ENCODE measurements around the gene PDCD4. TPM values are rescaled to one million over a fixed set of nuclear protein-coding genes. Genes with fewer than 3 reads are reported as not detected.
A peak's percentile ranks its signal among the peaks of the same experiment; 100 is the strongest.

The PDCD4 gene
- total RNA-seq, 1 donor from 2014 or later = 74.2 TPM

DNA sequence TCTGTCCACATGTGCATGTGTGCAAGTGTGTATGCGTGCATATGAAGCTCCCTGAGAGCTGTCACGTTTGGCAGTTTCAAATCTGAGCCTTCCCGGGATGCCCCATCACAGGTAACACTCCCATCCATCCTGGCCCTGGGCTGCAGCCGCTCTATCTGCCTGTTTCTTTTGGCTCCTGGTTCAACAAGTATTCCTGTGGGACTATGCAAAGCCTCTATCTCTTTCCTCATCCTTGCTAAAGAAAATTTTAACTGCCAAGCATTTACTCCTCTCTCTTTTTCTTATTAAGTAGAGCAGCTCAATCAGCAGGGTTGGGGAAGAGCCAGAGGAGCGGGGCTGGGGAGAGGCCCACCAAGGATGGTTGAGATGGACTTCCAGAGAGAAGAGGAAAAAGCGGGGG, 24.4 kb upstream of the PDCD4 start:
- DNase-seq = no peak
- H3K27ac ChIP-seq = no peak overlapping the region
- intact Hi-C loops (cut with DNase I) = no loop called here
- peaks cover 29% of the 10 kb centered on the region for H3K4me1 ChIP-seq
- no peak for ATAC-seq
- no peaks in the 10 kb centered on the region for H3K36me3 ChIP-seq
- H3K9me3 ChIP-seq = no peaks in the 10 kb centered on the region
- H3K27me3 ChIP-seq (ENCODE audit: low read depth) = no peaks in the 10 kb centered on the region
- TF ChIP-seq, protein P1, sequence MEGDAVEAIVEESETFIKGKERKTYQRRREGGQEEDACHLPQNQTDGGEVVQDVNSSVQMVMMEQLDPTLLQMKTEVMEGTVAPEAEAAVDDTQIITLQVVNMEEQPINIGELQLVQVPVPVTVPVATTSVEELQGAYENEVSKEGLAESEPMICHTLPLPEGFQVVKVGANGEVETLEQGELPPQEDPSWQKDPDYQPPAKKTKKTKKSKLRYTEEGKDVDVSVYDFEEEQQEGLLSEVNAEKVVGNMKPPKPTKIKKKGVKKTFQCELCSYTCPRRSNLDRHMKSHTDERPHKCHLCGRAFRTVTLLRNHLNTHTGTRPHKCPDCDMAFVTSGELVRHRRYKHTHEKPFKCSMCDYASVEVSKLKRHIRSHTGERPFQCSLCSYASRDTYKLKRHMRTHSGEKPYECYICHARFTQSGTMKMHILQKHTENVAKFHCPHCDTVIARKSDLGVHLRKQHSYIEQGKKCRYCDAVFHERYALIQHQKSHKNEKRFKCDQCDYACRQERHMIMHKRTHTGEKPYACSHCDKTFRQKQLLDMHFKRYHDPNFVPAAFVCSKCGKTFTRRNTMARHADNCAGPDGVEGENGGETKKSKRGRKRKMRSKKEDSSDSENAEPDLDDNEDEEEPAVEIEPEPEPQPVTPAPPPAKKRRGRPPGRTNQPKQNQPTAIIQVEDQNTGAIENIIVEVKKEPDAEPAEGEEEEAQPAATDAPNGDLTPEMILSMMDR (IDR thresholded peaks at IDR 0.05) = no peak
- no peak overlapping the region for H3K4me3 ChIP-seq

DNA sequence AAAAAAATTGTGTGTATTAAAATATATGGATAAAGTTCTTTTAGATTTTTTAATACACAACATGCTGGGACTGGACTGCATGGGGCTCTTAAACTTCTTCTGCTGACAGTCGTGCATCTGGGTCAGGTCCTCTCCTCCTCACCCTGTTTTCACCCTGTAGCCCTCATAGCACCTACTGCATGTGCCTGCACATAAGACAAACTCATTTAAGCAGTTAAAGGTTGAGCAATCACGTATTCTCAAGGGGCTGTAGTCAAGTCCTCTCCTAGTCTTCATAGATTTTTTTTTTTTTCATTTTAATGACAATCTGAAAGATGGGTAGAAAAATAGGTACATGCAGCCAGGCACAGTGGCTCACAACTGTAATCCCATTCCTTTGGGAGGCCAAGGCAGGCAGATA, 23.6 kb upstream of the PDCD4 start:
- intact Hi-C loops (cut with DNase I) = no loop called here
- H3K9me3 ChIP-seq = no peaks in the 10 kb centered on the region
- ATAC-seq (no peak), DNase-seq (no peak)
- H3K4me3 ChIP-seq = no peak overlapping the region
- no peaks in the 10 kb centered on the region for H3K27me3 ChIP-seq (ENCODE audit: low read depth)
- no peaks in the 10 kb centered on the region for H3K36me3 ChIP-seq
- H3K4me1 ChIP-seq = peaks cover 22% of the 10 kb centered on the region
- no peak overlapping the region for H3K27ac ChIP-seq
- TF ChIP-seq, protein P1 (IDR thresholded peaks at IDR 0.05) = no peak

DNA sequence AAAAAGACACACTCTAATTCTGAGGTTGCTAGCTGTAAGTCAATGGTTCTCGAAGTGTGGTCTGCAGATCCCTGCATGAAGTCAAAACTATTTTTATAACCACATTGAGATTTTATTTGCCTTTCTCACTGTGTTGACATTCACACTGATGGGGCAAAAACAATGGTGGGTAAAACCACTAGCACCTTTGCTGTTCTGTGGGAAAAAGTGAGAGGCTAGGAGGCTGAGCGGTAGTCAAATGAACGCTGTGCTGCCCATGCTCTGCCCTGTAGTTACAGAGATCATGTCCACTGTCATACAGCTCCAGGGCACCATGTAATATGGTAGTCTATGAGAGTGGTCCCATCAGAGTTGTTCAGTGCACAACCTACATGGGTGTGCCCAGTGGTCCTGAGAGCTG, 21.6 kb upstream of the PDCD4 start:
- ATAC-seq (peak in 1 of 2 donors; percentile 14), DNase-seq (no peak)
- intact Hi-C loops (cut with DNase I) = no loop called here
- no peaks in the 10 kb centered on the region for H3K9me3 ChIP-seq
- no peak overlapping the region for H3K4me3 ChIP-seq
- TF ChIP-seq, protein P1 (IDR thresholded peaks at IDR 0.05) = no peak
- no peaks in the 10 kb centered on the region for H3K27me3 ChIP-seq (ENCODE audit: low read depth)
- no peak overlapping the region for H3K27ac ChIP-seq
- H3K36me3 ChIP-seq = no peaks in the 10 kb centered on the region
- peaks cover 19% of the 10 kb centered on the region for H3K4me1 ChIP-seq

DNA sequence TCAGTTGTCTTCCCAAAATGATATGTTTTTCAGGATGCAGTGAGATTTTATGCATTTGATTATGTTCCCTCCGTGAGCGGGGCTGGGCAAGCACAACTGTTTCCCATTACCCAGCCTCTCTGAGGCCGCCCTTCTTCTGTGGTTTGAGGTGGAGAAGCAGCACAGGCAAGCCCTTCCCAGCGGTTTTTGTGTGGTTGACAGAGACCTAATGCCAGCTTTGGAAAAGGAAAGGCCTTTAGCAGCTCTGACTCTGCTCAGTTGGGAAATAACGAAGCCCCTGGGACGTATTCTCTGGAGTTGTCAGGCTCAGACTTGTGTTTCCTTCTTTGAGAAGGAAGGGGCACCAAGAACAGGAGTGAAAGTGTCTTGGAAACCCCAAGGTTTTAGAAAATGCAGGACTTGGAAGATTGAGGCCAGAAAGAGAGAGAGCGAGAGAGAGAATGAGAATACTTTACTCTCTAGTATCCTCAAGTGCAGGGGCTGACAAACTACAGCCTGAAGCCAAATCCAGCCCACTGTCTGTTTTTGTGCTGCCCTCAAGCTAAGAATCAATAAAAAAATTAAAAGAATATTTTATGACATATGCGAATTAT, 20.6 kb upstream of the PDCD4 start:
- Histone ChIP-seq H3K9me3 (no peaks in the 10 kb centered on the region), H3K27ac (no peak overlapping the region), H3K4me3 (no peak overlapping the region), H3K36me3 (no peaks in the 10 kb centered on the region), H3K4me1 (peaks cover 9% of the 10 kb centered on the region), H3K27me3 (ENCODE audit: low read depth) (no peaks in the 10 kb centered on the region)
- ATAC-seq = no peak
- intact Hi-C loops (cut with DNase I) = no loop called here
- TF ChIP-seq, protein P1 (IDR thresholded peaks at IDR 0.05) = no peak
- DNase-seq = no peak

DNA sequence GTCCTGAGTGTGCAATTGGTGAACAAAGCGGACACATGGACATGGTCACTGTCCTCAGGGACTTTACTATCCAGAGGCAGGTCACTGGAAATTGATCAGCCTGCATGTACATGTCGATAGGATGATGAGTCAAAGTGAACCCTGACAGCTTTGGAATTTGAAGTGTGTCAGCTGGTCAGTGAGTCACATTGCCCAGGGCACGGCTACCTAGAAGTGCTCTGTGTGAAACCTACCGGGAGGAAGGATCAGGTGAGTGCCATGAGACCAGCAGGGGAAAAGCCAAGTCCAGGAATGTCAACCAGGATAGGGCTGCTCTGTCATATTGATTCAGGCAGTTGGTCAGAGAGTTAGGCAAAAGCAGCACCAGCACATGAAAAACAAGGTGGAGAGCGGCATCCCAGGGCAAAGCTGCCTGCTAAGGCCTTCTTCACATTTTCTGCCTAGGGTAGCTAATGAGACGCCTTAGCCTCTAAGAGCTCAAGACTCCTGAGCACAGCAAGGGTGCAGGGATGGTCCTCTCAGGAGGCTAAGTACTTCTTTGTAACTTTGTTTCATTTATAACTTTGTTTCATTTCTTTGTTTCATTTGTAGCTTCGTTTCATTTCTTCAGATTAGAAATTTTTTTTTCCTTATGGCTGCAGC, 19.4 kb upstream of the PDCD4 start:
- intact Hi-C loops (cut with DNase I) = no loop called here
- ATAC-seq = peak; percentile 68 to 70
- peaks cover 12% of the 10 kb centered on the region for H3K4me1 ChIP-seq
- H3K4me3 ChIP-seq = no peak overlapping the region
- TF ChIP-seq, protein P1 (IDR thresholded peaks at IDR 0.05) = no peak
- no peaks in the 10 kb centered on the region for H3K36me3 ChIP-seq
- no peak for DNase-seq
- no peaks in the 10 kb centered on the region for H3K9me3 ChIP-seq
- H3K27me3 ChIP-seq (ENCODE audit: low read depth) = no peaks in the 10 kb centered on the region
- H3K27ac ChIP-seq = no peak overlapping the region

All from lower lobe of right lung (tissue), 2 donors.